Brain pericyte (primary cell): ENCODE measurements around the gene SYVN1.
"Not testable (repeated sequence)": the region's sequence is repeated elsewhere in the genome, so short reads cannot be mapped to it uniquely, and the experiment has no call there.

Experiments used
- DNase-seq: peaks from one replicate; pipeline ENCODE4 v3.0.0-alpha.2; 2012; ENCODE audit warnings: low read depth, low spot score

SYVN1 gene

DNA sequence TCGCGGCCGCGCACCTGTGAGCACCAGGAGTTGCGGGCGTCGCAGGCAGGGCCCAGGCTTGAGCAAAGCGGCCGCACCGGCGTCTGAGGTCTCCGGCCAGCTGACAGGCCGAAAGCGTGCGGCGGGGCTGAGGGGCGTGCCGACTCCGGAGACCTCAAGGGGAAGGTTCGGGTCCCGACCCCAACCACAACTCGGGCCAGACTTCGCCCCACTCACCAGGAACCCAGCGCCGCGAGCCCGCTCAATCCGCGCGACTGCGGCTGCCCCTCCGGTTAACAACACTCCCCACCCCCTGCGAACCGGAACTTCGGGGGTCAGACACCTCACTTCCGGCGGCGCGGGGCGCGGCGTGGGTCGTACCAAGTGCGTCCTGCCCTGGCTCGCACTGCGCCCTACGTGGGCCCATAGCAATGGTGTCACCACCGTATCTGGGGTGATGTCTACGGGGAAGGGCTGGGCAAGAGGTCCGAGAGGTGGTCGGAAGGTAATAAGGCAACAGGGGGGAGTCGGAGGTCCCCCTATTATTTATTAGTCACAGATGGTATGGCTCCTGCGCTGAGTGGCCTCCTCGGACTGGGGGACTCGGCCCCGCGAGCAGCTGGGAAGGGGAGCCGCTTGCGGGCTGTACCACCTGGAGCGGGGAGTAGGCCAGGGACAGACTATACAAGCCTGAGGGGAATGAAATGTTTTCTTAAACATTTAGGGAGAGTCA is at the start of gene SYVN1:
Gene SYVN1 (minus strand): TSS at position 280 of the 712 bp plus-strand sequence. CDS start 918 bp downstream, outside the sequence.
- peak; percentile 81 for DNase-seq

DNA sequence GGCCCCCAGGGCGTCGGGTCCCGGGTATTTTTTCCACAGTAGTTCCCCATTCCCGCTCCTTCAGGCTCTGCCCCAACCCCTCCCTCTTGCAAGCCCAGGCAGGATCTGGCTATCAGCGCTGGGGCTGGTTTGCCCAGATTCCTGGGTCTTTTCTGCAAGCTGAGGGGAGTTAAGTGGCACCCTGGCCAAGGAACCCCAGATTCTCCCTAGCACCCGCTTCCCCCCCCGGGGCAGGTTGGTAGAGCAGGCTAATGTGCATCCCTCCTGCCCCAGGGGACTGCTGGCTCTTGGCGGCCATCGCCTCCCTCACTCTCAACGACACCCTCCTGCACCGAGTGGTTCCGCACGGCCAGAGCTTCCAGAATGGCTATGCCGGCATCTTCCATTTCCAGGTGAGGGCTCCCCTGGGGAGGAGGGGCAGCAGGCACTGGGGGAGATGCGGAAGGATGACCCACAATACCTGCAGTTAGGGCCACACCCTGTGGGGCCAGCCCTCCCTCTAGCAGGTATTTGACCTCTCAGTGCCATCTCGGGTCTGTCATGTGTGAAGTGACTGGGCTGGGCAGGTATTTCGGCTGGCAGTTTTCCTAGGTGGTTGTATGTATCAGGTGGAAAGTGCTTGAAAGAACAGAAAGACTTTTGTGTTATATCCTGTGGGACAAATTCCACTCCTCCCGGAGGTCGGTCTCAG is 49.0 kb upstream of the SYVN1 start:
- DNase-seq = no peak

DNA sequence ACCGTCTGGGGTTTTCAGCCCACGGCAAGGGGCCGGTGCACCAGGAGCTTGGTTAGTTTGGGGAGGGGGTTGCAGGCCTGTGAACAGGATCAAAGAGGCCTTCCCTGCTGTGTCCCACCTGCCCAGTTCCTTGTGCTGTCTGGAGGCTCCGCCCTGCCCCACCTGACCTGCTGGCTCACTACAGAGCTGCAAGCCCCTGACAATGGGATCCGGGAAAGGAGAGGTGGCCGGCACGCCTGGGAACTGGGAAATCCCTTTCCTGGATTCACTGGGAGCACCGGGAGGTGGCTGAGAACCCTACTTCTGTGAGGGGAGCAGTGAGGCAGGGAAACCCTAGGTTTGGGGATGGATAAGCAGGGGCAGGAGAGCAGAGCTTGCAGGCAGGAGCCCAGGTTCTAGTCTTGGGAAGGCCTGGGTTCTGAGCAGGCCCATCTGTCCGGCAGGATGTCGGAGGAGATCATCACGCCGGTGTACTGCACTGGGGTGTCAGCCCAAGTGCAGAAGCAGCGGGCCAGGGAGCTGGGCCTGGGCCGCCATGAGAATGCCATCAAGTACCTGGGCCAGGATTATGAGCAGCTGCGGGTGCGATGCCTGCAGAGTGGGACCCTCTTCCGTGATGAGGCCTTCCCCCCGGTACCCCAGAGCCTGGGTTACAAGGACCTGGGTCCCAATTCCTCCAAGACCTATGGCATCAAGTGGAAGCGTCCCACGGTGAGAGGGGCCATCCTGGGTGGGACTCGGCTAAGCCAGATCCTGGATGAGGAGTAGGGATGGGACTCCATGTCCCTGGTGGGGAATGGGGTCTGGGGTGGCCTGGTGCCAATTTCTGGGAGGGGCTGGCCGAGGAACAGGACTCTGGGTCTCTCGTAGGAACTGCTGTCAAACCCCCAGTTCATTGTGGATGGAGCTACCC is 48.2 kb upstream of the SYVN1 start:
- DNase-seq = no peak

DNA sequence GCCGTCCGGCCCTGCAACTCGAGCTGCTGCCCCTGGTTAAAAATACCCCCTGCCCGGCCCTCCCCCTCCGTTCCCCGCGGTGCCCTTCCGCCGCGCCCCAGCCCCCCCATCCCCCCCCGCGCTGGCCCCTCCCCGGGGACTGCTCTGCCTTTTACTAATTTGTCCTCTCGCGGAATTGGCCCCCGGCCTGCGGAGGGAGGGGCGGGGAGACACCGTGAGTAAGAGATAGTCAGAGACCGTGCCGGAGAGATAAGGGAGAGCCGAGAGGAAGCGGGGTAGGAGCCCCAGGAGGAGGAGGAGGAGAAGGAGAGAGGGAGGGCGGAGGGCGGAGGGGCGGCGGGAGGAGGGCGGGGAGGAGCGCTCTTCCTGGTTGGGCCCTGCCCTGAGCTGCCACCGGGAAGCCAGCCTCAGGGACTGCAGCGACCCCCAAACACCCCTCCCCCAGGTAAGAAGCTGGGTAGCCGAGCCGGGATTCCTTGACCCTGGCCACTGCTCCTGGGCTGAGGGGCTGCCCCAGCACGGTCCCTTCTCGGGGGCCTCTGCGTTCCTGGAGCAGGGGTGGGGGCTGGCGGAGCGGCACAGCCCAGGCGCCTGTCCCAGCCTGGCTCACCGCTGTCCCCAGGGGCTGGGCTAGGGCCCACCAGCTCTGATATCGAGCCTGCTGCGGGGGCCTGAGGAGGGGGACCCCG is 47.4 kb upstream of the SYVN1 start, which contains the start of gene CAPN1:
Gene CAPN1 (plus strand): TSS at position 360 of the 689 bp plus-strand sequence. CDS start 774 bp downstream, outside the sequence.
- DNase-seq = no peak

DNA sequence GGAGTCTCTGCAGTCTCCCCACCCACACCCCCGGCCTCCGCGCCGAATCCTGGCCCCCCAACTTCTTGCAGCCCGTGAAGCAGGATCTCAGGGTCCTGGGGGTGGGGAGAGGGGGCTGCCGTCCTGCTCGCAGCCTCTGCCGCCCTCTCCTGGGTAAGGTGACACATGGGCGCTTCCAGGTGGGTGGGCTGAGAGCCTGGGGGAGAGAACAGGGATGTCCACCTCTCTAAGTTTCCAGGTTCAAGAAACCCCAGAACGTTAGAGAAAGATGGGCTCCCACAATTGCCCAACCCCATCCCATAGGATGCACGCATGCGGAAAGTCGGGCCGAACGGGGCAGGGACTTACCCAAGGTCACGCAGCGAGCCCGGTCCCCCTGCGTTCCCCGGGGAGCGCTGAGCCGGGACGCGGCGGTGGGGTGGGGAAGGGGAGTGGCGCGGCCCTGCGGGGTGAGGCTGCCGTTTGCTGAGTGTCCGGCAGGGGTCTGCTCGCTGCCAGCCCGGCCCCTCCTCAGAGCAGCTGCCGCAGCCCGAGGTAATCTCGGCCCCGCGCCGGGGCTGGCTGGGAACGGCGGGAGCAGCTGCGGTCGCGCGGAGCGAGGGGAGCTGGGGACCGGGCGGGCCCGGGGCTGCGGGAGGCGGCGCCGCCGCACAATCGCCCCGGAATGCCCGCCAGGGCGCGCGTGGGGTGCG is 46.7 kb upstream of the SYVN1 start:
- DNase-seq = no peak

DNA sequence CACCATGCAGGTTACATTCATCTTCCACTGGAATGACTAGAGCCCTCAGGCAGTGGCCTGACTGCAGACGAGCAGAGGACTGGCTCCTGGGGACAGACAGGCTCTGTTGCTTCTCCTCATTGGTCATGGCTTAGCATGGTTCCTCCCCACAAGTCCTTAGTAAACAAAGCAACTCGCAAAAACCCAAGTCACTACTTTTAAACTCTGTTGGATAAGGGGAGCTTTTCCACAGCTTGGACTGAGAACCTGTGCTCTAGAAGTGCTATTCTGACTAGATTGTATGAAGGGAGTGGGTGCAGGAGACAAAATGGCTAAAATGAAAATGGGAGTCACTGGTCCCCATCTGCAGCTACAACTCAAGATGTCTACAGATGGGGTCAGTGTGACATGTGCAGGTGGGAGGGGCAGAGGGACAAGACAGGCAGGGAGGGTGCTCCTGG is 40.3 kb upstream of the SYVN1 start:
- DNase-seq = not testable (repeated sequence)

DNA sequence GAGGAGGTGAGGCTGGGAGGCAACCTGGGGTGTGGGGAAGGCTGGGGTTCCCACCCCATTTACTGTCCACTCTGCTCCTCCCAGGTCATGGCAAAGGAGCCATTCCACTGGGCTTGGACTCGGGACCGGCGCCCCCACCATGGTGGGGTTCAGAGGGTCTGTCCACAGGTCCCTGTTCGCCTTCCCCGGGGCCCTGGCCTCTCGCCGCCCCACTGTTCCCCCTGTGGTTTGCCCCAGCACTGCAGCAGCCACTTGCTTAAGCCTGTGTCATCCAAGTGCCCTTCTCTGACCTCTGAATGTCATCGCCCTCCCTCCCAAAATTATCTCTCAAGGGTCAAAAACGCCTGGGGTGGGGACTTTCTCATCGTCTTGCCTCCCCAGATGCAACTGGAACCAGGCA is 38.3 kb upstream of the SYVN1 start:
- no peak for DNase-seq

DNA sequence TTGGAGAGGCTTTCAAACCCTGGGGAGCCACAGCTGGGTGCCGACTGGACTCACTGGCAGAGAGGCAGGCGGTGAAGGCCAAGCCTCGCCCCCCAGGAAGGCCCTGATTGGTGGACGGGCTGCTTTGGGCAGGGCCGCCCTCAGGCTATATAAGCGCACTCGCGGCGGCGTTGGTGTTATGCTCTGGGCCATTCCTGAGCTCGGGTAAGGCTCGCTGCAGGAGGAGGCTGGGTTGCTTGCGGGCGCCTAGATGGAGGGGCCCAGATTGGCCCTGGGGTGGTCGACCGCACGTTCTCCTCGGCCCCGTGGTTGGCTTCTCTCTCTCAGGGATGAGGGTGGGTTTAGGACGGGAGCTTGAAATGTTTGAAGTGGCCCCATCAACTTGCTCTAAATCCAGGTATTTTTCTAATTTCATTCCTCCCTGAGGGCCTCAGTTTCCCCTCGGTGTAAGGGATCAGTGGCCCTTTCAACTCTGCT is 35.8 kb upstream of the SYVN1 start, which contains the start of gene SPDYC:
Gene SPDYC (plus strand): TSS at position 176 of the 477 bp plus-strand sequence. CDS start 1,125 bp downstream, outside the sequence.
- no peak for DNase-seq

DNA sequence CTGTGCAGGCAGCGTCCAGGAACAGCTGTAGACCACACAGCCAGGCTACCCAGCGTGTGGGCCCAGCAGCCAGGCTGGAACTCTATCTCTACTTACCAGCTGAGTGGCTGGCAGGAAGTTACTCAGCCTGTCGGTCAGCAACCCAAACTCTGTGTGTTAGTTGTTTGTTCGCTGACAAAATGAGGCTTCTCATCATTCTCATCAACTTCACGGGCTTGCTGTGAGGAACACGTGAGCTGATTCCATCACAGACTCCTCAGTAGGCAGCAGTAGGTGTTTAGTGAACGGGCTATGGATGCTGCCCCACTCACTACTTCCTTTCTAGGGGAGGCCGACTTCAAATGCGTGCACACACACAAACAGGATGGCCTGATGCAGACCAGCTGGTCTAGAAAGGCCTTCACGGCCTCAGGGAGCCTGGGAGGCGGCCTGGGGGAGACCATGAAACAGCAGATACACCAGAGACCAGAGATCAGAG is 34.9 kb upstream of the SYVN1 start:
- DNase-seq = peak; percentile 39

DNA sequence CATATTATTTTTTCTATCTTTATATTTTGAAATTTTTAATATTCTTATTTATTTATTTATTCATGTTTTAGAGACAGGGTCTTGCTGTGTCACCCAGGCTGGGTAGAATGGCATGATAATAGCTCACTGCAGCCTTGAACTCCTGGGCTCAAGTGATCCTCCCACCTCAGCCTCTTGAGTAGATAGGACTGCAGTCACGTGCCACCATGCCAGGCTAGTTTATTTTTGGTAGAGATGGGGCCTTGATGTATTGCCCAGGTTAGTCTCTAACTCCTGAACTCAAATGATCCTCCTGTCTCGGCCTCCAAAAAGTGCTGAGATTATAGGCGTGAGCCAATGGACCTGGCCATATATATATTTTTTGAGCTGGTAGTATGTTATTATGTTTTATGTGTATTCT is 33.3 kb upstream of the SYVN1 start:
- DNase-seq = no peak

DNA sequence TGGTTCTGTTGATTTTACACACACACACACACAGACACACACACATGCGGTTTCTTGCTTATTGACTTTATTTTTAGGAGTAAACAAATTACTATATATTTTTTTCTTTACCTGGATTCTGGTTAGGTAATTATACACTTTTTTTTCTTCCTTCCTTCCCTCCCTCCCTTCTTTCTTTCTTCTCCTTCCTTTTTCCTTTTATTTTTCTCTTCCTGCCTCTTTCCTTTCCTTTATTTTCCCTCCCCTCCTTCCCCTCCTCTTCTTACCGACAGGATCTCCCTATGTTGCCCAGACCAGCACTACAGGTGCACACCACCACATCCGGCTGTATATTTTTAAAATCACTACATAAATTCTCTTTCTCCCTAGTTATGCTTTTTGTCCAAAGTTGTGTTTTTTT is 32.6 kb upstream of the SYVN1 start:
- DNase-seq = no peak

DNA sequence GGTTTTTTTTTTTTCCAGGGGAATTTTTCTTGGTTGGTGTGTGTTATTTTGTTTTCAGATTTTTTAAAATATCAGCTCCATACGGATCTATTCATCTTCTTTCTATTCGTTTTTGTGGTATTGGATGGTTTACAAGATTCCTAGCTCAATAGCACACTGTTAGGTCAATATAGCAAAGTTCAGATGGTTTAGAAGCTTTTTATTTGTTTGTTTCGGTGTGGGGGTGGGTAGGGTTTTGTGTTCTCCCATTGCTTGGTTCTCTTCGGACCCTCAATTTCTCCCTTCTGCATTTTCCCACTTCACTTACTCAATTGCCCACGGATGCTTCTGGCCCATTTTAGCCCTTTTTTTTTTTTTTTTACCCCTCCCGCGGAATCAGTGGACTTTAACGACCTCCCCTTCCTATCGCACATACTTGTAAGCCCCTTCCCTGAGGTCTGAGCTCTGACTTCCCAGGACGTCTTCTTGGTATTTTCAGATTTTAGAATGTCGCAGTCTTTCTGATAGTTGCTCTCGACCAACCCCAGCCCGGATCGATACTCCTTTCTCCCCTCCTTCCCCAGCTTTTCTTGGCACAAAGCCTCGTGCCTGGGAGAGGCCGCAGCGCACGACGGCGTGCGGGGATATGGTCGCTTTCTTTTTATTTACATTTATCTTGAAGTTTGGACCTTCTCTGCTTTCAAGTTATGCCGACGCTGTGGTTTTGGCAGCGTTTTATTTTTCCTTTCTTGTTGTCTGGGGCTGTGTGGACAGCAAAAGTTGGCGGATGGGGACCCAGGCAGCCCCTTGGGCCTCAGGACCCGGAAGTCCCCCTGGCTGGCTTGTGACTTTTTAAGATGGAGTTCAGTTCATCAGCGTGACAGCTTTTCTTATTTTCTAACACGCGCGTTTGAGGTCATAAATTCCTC is 31.3 kb upstream of the SYVN1 start:
- DNase-seq = no peak

DNA sequence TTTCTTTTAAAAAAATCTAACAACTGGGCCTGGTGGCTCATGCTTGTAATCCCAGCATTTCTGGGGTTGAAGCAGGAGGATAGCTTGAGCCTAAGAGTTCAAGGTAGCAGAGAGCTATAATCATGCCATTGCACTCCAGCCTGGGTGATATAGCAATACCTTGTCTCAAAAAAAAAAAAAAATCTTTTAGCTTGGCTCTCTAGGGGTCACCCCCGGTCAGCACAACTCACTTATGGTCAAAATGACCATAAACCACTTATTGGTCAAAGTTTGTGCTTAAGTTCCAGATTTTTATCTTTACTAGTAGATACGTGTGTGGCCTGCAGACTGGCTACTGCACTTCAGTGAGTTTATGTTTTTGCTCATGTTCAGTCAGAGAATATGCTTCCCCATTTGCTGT is 29.4 kb upstream of the SYVN1 start:
- no peak for DNase-seq

DNA sequence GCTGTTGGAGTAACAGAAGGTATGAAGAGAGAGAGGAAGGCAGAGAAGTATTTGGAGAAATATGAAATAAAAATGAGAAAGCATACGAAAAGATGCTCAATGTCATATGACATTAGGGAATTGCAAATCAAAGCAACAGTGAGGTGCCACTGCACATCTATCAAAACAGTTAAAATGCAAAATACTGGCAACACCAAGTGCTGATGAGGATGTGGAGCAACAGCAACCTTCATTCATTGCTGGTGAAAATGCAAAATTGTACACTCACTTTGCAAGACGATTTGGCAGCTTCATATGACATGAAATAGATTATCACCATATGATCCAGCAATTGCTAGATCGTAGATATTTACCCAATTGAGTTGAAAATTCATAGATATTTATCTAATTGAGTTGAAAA is 26.3 kb upstream of the SYVN1 start:
- DNase-seq = no peak

DNA sequence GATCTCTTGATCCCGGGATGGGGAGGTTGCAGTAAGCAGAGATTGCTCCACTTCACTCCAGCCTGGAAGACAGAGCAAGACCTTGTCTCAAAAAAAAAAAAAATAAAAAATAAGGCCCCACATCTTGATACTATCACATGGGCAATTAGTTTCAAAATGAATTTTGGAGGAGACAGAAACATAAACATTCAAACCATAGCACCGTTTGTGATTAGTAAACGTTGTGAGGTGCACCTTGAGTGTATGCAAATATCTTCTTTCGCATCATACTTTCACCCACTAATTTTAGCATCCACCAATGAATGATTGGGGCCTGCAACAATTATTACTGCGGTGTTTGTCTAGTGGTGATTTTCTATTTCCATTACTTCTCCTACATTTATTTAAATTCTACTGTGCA is 24.7 kb upstream of the SYVN1 start:
- DNase-seq = no peak

DNA sequence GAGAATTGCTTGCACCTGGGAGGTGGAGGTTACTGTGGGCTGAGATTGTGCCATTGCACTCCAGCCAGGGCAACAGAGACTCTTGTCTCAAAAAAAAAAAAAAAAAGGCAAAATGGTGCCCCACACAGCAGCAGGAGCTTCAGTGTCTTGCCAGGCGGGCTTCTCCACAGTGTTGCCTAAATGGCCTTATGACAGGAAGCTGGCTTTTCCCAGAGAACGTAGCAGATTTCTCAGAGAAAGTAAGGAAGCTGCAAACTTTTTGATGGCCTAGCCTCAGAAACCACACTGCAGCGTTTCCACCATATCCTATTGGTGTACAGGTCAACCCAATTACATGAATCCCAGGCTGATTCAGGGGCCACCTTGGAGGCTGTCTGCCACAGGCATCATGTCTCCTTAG is 23.0 kb upstream of the SYVN1 start:
- DNase-seq = no peak

DNA sequence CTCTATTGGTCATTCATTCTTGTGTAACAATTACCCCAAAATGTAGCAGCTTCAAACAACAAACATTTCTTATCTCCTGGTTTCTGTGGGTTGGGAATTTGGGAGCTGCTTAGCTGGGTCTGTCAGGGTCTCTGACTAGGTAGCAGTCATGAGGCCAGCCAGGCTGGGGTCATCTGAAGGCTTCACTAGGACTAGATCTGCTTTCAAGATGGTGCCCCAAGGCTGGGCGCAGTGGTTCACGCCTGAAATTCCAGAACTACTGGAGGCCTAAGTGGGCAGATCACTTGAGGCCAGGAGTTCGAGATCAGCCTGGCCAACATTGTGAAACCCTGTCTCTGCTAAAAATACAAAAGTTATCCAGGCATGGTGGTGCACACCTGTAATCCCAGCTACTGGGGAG is 22.6 kb upstream of the SYVN1 start:
- no peak for DNase-seq

DNA sequence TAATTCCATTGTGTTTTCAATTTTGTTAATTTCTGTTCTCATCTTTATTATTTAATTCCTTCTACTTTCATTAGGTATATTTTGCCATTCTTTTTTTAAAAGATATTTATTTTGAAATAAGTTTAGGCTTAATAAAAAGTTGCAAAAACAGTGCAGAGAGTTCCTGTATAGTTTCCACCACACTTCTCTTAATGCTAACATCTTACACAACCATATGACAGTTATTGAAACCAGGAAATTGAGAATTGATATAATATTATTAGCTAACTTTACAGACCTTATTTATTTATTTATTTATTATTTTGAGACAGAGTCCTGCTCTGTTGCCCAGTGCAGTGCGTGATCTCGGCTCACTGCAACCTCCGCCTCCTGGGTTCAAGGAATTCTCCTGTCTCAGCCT is 21.9 kb upstream of the SYVN1 start:
- DNase-seq = no peak

DNA sequence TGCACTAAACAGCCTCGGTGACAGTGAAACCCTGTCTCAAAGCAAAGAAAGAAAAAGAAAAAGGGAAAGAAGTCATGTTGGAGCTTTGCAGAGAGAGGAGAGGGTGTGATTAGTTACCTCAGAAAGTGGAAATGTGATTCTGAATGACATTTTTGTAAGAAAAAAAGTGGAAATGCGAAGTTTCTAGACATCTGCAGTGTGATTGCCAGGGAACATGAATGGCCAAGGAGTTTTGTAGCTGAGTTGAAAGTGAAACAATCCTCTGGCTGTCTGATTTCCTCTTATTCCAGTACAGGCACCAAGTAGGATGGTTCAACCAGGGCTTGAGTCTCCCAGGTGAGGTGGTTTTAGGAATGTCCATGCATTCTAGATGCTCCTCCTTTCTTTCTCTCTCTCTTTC is 17.8 kb upstream of the SYVN1 start:
- no peak for DNase-seq
